Measurements from ENCODE around the gene TUBE1.
A peak's percentile ranks its signal among the peaks of the same experiment; 100 is the strongest.

Gene TUBE1

GRCh38 chr6:112043032-112044007 lies 44.0 kb downstream of the TUBE1 start:
- Histone ChIP-seq H3K27me3 (ENCODE audit: control insufficient read depth, insufficient read depth, low read length) (no peaks in the 10 kb centered on the region), H3K36me3 (ENCODE audit: control insufficient read depth, insufficient read depth, low read length) (no peaks in the 10 kb centered on the region), H3K9ac (peak overlapping the region; percentile 15), H2AFZ (peak overlapping the region; percentile 82), H3K4me1 (peaks cover 7% of the 10 kb centered on the region), H3K4me3 (ENCODE audit: low read depth, low read length) (peak overlapping the region; percentile 75), H3K79me2 (no peaks in the 10 kb centered on the region), H3K4me2 (ENCODE audit: low read length) (peak overlapping the region; percentile 95), H3K27ac (peak overlapping the region; percentile 85), H3K9me3 (ENCODE audit: control insufficient read depth, low read length) (no peaks in the 10 kb centered on the region)
- peak; percentile 99 for TF ChIP-seq CTCF (IDR thresholded peaks at IDR 0.05)

- Histone ChIP-seq H3K4me1 (peaks cover 7% of the 10 kb centered on the region), H3K9ac (no peak overlapping the region), H3K36me3 (ENCODE audit: control insufficient read depth, insufficient read depth, low read length) (no peaks in the 10 kb centered on the region), H3K9me3 (ENCODE audit: control insufficient read depth, low read length) (no peaks in the 10 kb centered on the region), H3K4me2 (ENCODE audit: low read length) (no peak overlapping the region), H3K4me3 (ENCODE audit: low read depth, low read length) (no peak overlapping the region), H3K79me2 (no peaks in the 10 kb centered on the region), H3K27ac (no peak overlapping the region), H2AFZ (no peak overlapping the region), H3K27me3 (ENCODE audit: control insufficient read depth, insufficient read depth, low read length) (no peaks in the 10 kb centered on the region)
- TF ChIP-seq CTCF (IDR thresholded peaks at IDR 0.05), result no peak
These were observed 45.7 kb downstream of the TUBE1 start for GRCh38 chr6:112041535-112041934.

- H3K4me2 ChIP-seq (ENCODE audit: low read length), result no peak overlapping the region
- no peak overlapping the region for H3K9ac ChIP-seq
- no peaks in the 10 kb centered on the region for H3K27me3 ChIP-seq (ENCODE audit: control insufficient read depth, insufficient read depth, low read length)
- peaks cover 7% of the 10 kb centered on the region for H3K4me1 ChIP-seq
- no peak overlapping the region for H3K4me3 ChIP-seq (ENCODE audit: low read depth, low read length)
- no peak overlapping the region for H2AFZ ChIP-seq
- H3K27ac ChIP-seq, result no peak overlapping the region
- H3K36me3 ChIP-seq (ENCODE audit: control insufficient read depth, insufficient read depth, low read length), result no peaks in the 10 kb centered on the region
- no peak for TF ChIP-seq CTCF (IDR thresholded peaks at IDR 0.05)
- H3K79me2 ChIP-seq, result no peaks in the 10 kb centered on the region
- no peaks in the 10 kb centered on the region for H3K9me3 ChIP-seq (ENCODE audit: control insufficient read depth, low read length)
These were observed 46.3 kb downstream of the TUBE1 start for GRCh38 chr6:112040956-112041355.

- no peaks in the 10 kb centered on the region for H3K79me2 ChIP-seq
- H3K36me3 ChIP-seq (ENCODE audit: control insufficient read depth, insufficient read depth, low read length), result no peaks in the 10 kb centered on the region
- peaks cover 7% of the 10 kb centered on the region for H3K4me1 ChIP-seq
- H3K9ac ChIP-seq, result no peak overlapping the region
- TF ChIP-seq CTCF (IDR thresholded peaks at IDR 0.05), result no peak
- no peak overlapping the region for H3K4me2 ChIP-seq (ENCODE audit: low read length)
- H3K27me3 ChIP-seq (ENCODE audit: control insufficient read depth, insufficient read depth, low read length), result no peaks in the 10 kb centered on the region
- H3K9me3 ChIP-seq (ENCODE audit: control insufficient read depth, low read length), result no peaks in the 10 kb centered on the region
- H2AFZ ChIP-seq, result no peak overlapping the region
- no peak overlapping the region for H3K27ac ChIP-seq
- H3K4me3 ChIP-seq (ENCODE audit: low read depth, low read length), result no peak overlapping the region
These were observed 47.9 kb downstream of the TUBE1 start for GRCh38 chr6:112039431-112039770.
